Gastrocnemius medialis (tissue), 4 donors: Measurements from ENCODE around the gene PROM2. TPM values are rescaled to one million over a fixed set of nuclear protein-coding genes. Genes with fewer than 3 reads are reported as not detected.

Source experiments
- ATAC-seq, 2 donors: fragments of 150-250 bp; one replicate each; pipeline ENCODE4 v1.9.1; 2016
- DNase-seq, 2 donors: peaks; one replicate each; pipeline ENCODE4 v3.0.0-alpha.2; 2019
- H3K27ac ChIP-seq, 4 donors: fragments of 200-600 bp; sonication (generic); 1 replicate in 1 of 4; 2 replicates in 3 of 4; pipeline ENCODE4 v1.5.1; 2016 to 2018; ENCODE audit warnings: mild to moderate bottlenecking in 2 of 4, moderate library complexity in 1 of 4
- H3K27me3 ChIP-seq, 3 donors: fragments of 200-600 bp; sonication (generic) in 2 of 3; 1 replicate in 1 of 3; 2 replicates in 2 of 3; pipeline versions ENCODE4 v1.5.1 to v1.6.0; 2016 to 2019; ENCODE audit warnings: mild to moderate bottlenecking in 1 of 3, moderate library complexity in 1 of 3
- H3K36me3 ChIP-seq, 2 donors: fragments of 200-600 bp; sonication (generic) in 1 of 2; one replicate each; pipeline ENCODE4 v1.5.1; 2017 to 2018
- H3K4me1 ChIP-seq, 2 donors: fragments of 200-600 bp; sonication (generic) in 1 of 2; one replicate each; pipeline ENCODE4 v1.5.1; 2016 to 2017; ENCODE audit warnings: mild to moderate bottlenecking in 2 of 2
- H3K4me3 ChIP-seq, 4 donors: fragments of 200-600 bp; sonication (generic) in 3 of 4; 1 replicate in 1 of 4; 2 replicates in 3 of 4; pipeline ENCODE4 v1.5.1; 2016 to 2019; ENCODE audit warnings: mild to moderate bottlenecking in 2 of 4
- H3K9me3 ChIP-seq, 3 donors: fragments of 200-600 bp; sonication (generic) in 2 of 3; 1 replicate in 1 of 3; 2 replicates in 2 of 3; pipeline ENCODE4 v1.5.1; 2016 to 2019
- CTCF ChIP-seq, 5 experiments: fragments of 450-650 bp in 3 of 5; fragments of 200-600 bp in 2 of 5; sonication (generic) in 2 of 5; IDR thresholded peaks in 4 of 5; conservative IDR thresholded peaks in 1 of 5; 1 replicate in 4 of 5; 2 replicates in 1 of 5; pipeline ENCODE4 v1.5.1; 2016 to 2019; ENCODE audit warnings: antibody characterized with exemption in 5 of 5, mild to moderate bottlenecking in 3 of 5, moderate library complexity in 3 of 5
- POLR2A ChIP-seq, 2 donors: fragments of 450-650 bp; IDR thresholded peaks; one replicate each; pipeline ENCODE4 v1.6.1; 2017; ENCODE audit warnings: antibody characterized with exemption in 2 of 2, mild to moderate bottlenecking in 2 of 2, moderate library complexity in 2 of 2
- in situ Hi-C, 4 donors: fragments of 200-750 bp; cut with MboI; loops; one replicate each; pipeline versions ENCODE4 v1.15.0 to v1.8.0; 2017; ENCODE audit warnings: low sequenced_read_pairs in 4 of 4
- intact Hi-C: fragments of 100-400 bp; cut with DNase I; formaldehyde crosslinking; loops from one replicate; pipeline ENCODE4 v1.15.1; 2023; ENCODE audit warnings: low total_unique reads
- total RNA-seq, 4 donors: library from RNA; depleted of rRNA; stranded (reverse); fragments of >200 nt; gene quantifications; one replicate each; pipeline versions ENCODE4 v1.1.0 to v1.2.3, GENCODE V29; 2016

Gene PROM2
- total RNA-seq, 4 donors from 2014 or later = 0.33 to 0.46 TPM; not detected in 2

- in situ Hi-C loops (no loop called here), intact Hi-C loops (no loop called here)
- H3K4me1 ChIP-seq = no peaks in the 10 kb centered on the region
- no peaks in the 10 kb centered on the region for H3K27me3 ChIP-seq
- no peak overlapping the region for H3K27ac ChIP-seq
- H3K36me3 ChIP-seq = no peaks in the 10 kb centered on the region
- ATAC-seq (no peak), DNase-seq (no peak)
- TF ChIP-seq POLR2A (IDR thresholded peaks at IDR 0.05) (no peak), CTCF (IDR thresholded peaks at IDR 0.05 in 4 of 5, conservative IDR thresholded peaks at IDR 0.05 in 1 of 5) (no peak)
- H3K9me3 ChIP-seq = no peaks in the 10 kb centered on the region
- no peak overlapping the region for H3K4me3 ChIP-seq
Observed at GRCh38 chr2:95320986-95321767, 46.9 kb downstream of the PROM2 start.

- Histone ChIP-seq H3K4me3 (no peak overlapping the region), H3K36me3 (no peaks in the 10 kb centered on the region), H3K4me1 (no peaks in the 10 kb centered on the region), H3K27me3 (no peaks in the 10 kb centered on the region), H3K27ac (no peak overlapping the region), H3K9me3 (no peaks in the 10 kb centered on the region)
- ATAC-seq (no peak), DNase-seq (no peak)
- intact Hi-C loops (no loop called here), in situ Hi-C loops (no loop called here)
- TF ChIP-seq CTCF (IDR thresholded peaks at IDR 0.05 in 4 of 5, conservative IDR thresholded peaks at IDR 0.05 in 1 of 5) (no peak), POLR2A (IDR thresholded peaks at IDR 0.05) (no peak)
Observed at GRCh38 chr2:95323347-95324155, 49.3 kb downstream of the PROM2 start.

- in situ Hi-C loops = no loop called here
- DNase-seq (no peak), ATAC-seq (no peak)
- no peaks in the 10 kb centered on the region for H3K4me1 ChIP-seq
- no peaks in the 10 kb centered on the region for H3K9me3 ChIP-seq
- no peaks in the 10 kb centered on the region for H3K36me3 ChIP-seq
- no peak overlapping the region for H3K27ac ChIP-seq
- H3K4me3 ChIP-seq = no peak overlapping the region
- intact Hi-C loops = no loop called here
- no peak for TF ChIP-seq CTCF (IDR thresholded peaks at IDR 0.05 in 4 of 5, conservative IDR thresholded peaks at IDR 0.05 in 1 of 5)
- TF ChIP-seq POLR2A (IDR thresholded peaks at IDR 0.05) = no peak
- H3K27me3 ChIP-seq = no peaks in the 10 kb centered on the region
Observed at GRCh38 chr2:95325026-95325425, 50.8 kb downstream of the PROM2 start.

GRCh38 chr2:95325590-95326432 lies 51.6 kb downstream of the PROM2 start:
- ATAC-seq (no peak), DNase-seq (no peak)
- no peak for TF ChIP-seq POLR2A (IDR thresholded peaks at IDR 0.05)
- Histone ChIP-seq H3K27me3 (no peaks in the 10 kb centered on the region), H3K9me3 (no peaks in the 10 kb centered on the region), H3K27ac (no peak overlapping the region), H3K36me3 (no peaks in the 10 kb centered on the region), H3K4me1 (no peaks in the 10 kb centered on the region), H3K4me3 (no peak overlapping the region)
- intact Hi-C loops = no loop called here
- in situ Hi-C loops = no loop called here
